HepG2 (cell line): ENCODE data around the gene HPCAL4. TPM values are rescaled to one million over a fixed set of nuclear protein-coding genes. Genes with fewer than 3 reads are reported as not detected.

Source experiments
- ATAC-seq: fragments of 200-7000 bp; cut with Tn5 transposase; 3 replicates; pipeline ENCODE4 v1.9.1; 2020; ENCODE audit warnings: mild to moderate bottlenecking, moderate library complexity
- BruUV-seq: library from RNA; stranded (reverse); fragments of 400-500 nt; replicated peaks from 2 replicates; lab custom pipeline; 2021; lab: Mats Ljungman, UMichigan
- CTCF ChIA-PET: fragments of 300-600 bp; formaldehyde crosslinking; extraction: SDS; loops from one replicate; lab custom pipeline; 2021; ENCODE audit warnings: low total read pairs, inconsistent platforms, low intra/inter-chr PET ratio; lab: Yijun Ruan, JAX
- POLR2A ChIA-PET: fragments of 350-600 bp; sonication (Branson Sonifier 250); formaldehyde crosslinking; loops from one replicate; lab custom pipeline; 2020; ENCODE audit warnings: antibody characterized with exemption, inconsistent platforms; lab: Yijun Ruan, JAX
- DNase-seq: peaks from one replicate; pipeline ENCODE4 v3.0.0-alpha.2; 2015; ENCODE audit warnings: low spot score
- FAIRE-seq: peaks from 3 replicates; lab custom pipeline; 2011; peaks lifted over from hg19 to GRCh38; lab: Jason Lieb, UNC
- H2AFZ ChIP-seq: one replicate; pipeline ENCODE4 v1.6.1; 2011; ENCODE audit warnings: low read length, inconsistent platforms
- H3K27ac ChIP-seq: fragments of 300-600 bp; 3 replicates; pipeline ENCODE4 v1.8.0; 2011; ENCODE audit warnings: mixed run types, mild to moderate bottlenecking, mixed read lengths, low read length, inconsistent platforms; ENCODE audit not compliant: insufficient read depth; ENCODE audit errors: extremely low read length
- H3K27me3 ChIP-seq, 2 experiments: fragments of 200-600 bp in 1 of 2; 2 replicates in 1 of 2; 3 replicates in 1 of 2; pipeline versions ENCODE4 v1.6.0 to v1.8.0; 2011; ENCODE audit warnings: low read length in 2 of 2, mild to moderate bottlenecking in 2 of 2, moderate library complexity in 2 of 2, inconsistent platforms in 1 of 2; ENCODE audit not compliant: insufficient read depth in 2 of 2, control insufficient read depth in 1 of 2
- H3K36me3 ChIP-seq, 2 experiments: fragments of 200-600 bp in 1 of 2; replicated peaks in 1 of 2; 2 replicates in 1 of 2; 3 replicates in 1 of 2; pipeline versions ENCODE4 v1.5.1 to v1.8.0; 2011; ENCODE audit warnings: low read length in 2 of 2, inconsistent platforms in 1 of 2; ENCODE audit not compliant: insufficient read depth in 2 of 2, control insufficient read depth in 1 of 2
- H3K4me1 ChIP-seq: 2 replicates; pipeline ENCODE4 v1.5.1; 2012; ENCODE audit warnings: low read length, inconsistent platforms; ENCODE audit not compliant: insufficient read depth
- H3K4me2 ChIP-seq: 2 replicates; pipeline ENCODE4 v1.6.0; 2011; ENCODE audit warnings: low read depth, low read length, inconsistent platforms
- H3K4me3 ChIP-seq, 3 experiments: fragments of 200-600 bp in 1 of 3; sonication (generic), shearing (Covaris generic) in 1 of 3; replicated peaks in 1 of 3; 2 replicates each; pipeline ENCODE4 v1.5.1; 2011 to 2016; ENCODE audit warnings: low read length in 3 of 3, inconsistent platforms in 2 of 3, low read depth in 2 of 3, mild to moderate bottlenecking in 2 of 3, control low read depth in 1 of 3, mixed read lengths in 1 of 3; ENCODE audit not compliant: insufficient read depth in 1 of 3
- H3K79me2 ChIP-seq: one replicate; pipeline ENCODE4 v1.6.1; 2011; ENCODE audit warnings: low read length, inconsistent platforms; ENCODE audit not compliant: insufficient read depth
- H3K9ac ChIP-seq: 2 replicates; pipeline ENCODE4 v1.6.0; 2011; ENCODE audit warnings: mild to moderate bottlenecking, low read depth, low read length, inconsistent platforms; ENCODE audit not compliant: insufficient read depth
- H3K9me3 ChIP-seq: 2 replicates; pipeline ENCODE4 v1.5.1; 2012; ENCODE audit warnings: mild to moderate bottlenecking, low read length
- H4K20me1 ChIP-seq: 2 replicates; pipeline ENCODE4 v1.6.0; 2011; ENCODE audit warnings: inconsistent platforms, mild to moderate bottlenecking, low read length, moderate library complexity; ENCODE audit not compliant: insufficient read depth
- ATF7-NPFF ChIP-seq: sonication (generic); formaldehyde crosslinking; IDR thresholded peaks from 2 replicates; pipeline ENCODE4 v1.8.1; 2023; ENCODE audit warnings: mild to moderate bottlenecking, low read depth, missing genetic modification reagents, moderate library complexity
- CAMTA2 ChIP-seq: sonication (generic); formaldehyde crosslinking; IDR thresholded peaks from 2 replicates; pipeline ENCODE4 v1.4.0; 2020; ENCODE audit warnings: mild to moderate bottlenecking, missing genetic modification reagents, borderline replicate concordance
- KMT2B ChIP-seq: IDR thresholded peaks from 2 replicates; pipeline ENCODE4 v1.6.1; 2016; ENCODE audit warnings: missing genetic modification reagents, missing compliant biosample characterization
- PAX8 ChIP-seq: sonication (generic); formaldehyde crosslinking; IDR thresholded peaks from 2 replicates; pipeline ENCODE4 v1.8.0; 2022; ENCODE audit warnings: mild to moderate bottlenecking, missing genetic modification reagents, borderline replicate concordance
- RARA ChIP-seq: IDR thresholded peaks from 2 replicates; pipeline ENCODE4 v1.6.1; 2016; ENCODE audit warnings: missing genetic modification reagents, missing compliant biosample characterization
- RFXANK ChIP-seq: IDR thresholded peaks from 2 replicates; pipeline ENCODE4 v1.6.1; 2016
- SP5 ChIP-seq: IDR thresholded peaks from 2 replicates; pipeline ENCODE4 v1.6.1; 2016; ENCODE audit warnings: low read depth, borderline replicate concordance
- TRIM24 ChIP-seq: sonication (generic); formaldehyde crosslinking; IDR thresholded peaks from 2 replicates; pipeline ENCODE4 v1.8.0; 2022; ENCODE audit warnings: mild to moderate bottlenecking, missing genetic modification reagents
- ZBTB3 ChIP-seq: sonication (generic); formaldehyde crosslinking; IDR thresholded peaks from 2 replicates; pipeline ENCODE4 v1.4.0; 2020; ENCODE audit warnings: low read depth, mild to moderate bottlenecking, moderate library complexity, missing genetic modification reagents, borderline replicate concordance
- ZC3H13 ChIP-seq: sonication (generic); formaldehyde crosslinking; IDR thresholded peaks from 2 replicates; pipeline ENCODE4 v1.8.1; 2023; ENCODE audit warnings: mild to moderate bottlenecking, missing genetic modification reagents, moderate library complexity
- ZMYM3 ChIP-seq: sonication (generic); formaldehyde crosslinking; IDR thresholded peaks from 2 replicates; pipeline ENCODE4 v1.5.1; 2020; ENCODE audit warnings: mild to moderate bottlenecking, missing genetic modification reagents
- ZNF253 ChIP-seq: sonication (generic); formaldehyde crosslinking; IDR thresholded peaks from 2 replicates; pipeline ENCODE4 v1.8.0; 2022; ENCODE audit warnings: mild to moderate bottlenecking, missing genetic modification reagents, borderline replicate concordance
- ZNF33A ChIP-seq: sonication (generic); formaldehyde crosslinking; IDR thresholded peaks from 2 replicates; pipeline ENCODE4 v1.5.1; 2020; ENCODE audit warnings: missing genetic modification reagents, mild to moderate bottlenecking, moderate library complexity, borderline replicate concordance
- ZNF33B ChIP-seq: sonication (generic); formaldehyde crosslinking; IDR thresholded peaks from 2 replicates; pipeline ENCODE4 v1.5.1; 2020; ENCODE audit warnings: mild to moderate bottlenecking, missing genetic modification reagents
- ZNF383 ChIP-seq: sonication (generic); formaldehyde crosslinking; IDR thresholded peaks from 2 replicates; pipeline ENCODE4 v1.4.0; 2020; ENCODE audit warnings: missing genetic modification reagents, mild to moderate bottlenecking, borderline replicate concordance
- ZNF484 ChIP-seq: sonication (generic); formaldehyde crosslinking; IDR thresholded peaks from 2 replicates; pipeline ENCODE4 v1.5.1; 2020; ENCODE audit warnings: mild to moderate bottlenecking, low read depth, missing genetic modification reagents, borderline replicate concordance
- ZNF781 ChIP-seq: sonication (generic); formaldehyde crosslinking; IDR thresholded peaks from 2 replicates; pipeline ENCODE4 v1.5.1; 2020; ENCODE audit warnings: borderline replicate concordance, mild to moderate bottlenecking, missing genetic modification reagents; ENCODE audit errors: not compliant biosample characterization
- ZNF878 ChIP-seq: sonication (generic); formaldehyde crosslinking; IDR thresholded peaks from 2 replicates; pipeline ENCODE4 v1.8.1; 2023; ENCODE audit warnings: mild to moderate bottlenecking, missing genetic modification reagents, moderate library complexity
- WGBS: methylation state at CpG from one replicate; pipeline ENCODE4 v1.1.6; 2017; ENCODE audit warnings: low lambda C conversion rate; 5-methylcytosine and 5-hydroxymethylcytosine counted together
- in situ Hi-C: cut with HindIII; loops from 2 replicates; pipeline ENCODE4 v1.10.0; 2017; ENCODE audit warnings: low pct_unique_long_range_greater_than_20kb; ENCODE audit not compliant: extremely low pct_ligation_motif_present
- intact Hi-C: fragments of 100-400 bp; cut with micrococcal nuclease; formaldehyde crosslinking; loops from one replicate; pipeline ENCODE4 v1.10.0; 2022; ENCODE audit not compliant: unreplicated experiment
- polyA plus RNA-seq, 8 experiments: library from polyadenylated mRNA; depleted of rRNA in 3 of 8; stranded (reverse) in 7 of 8; unstranded in 1 of 8; fragments of >200 nt; fragmentation: Illumina TruSeq in 4 of 8; extraction: Trizol in 4 of 8; gene quantifications; 2 replicates each; pipeline versions ENCODE4 v1.2.1 to v1.2.3, GENCODE V29; 2011 to 2016; ENCODE audit warnings: low read depth in 4 of 8, missing spikeins in 1 of 8, mixed read lengths in 1 of 8; ENCODE audit not compliant: insufficient read depth in 1 of 8
- total RNA-seq, 5 experiments: library from RNA; depleted of rRNA; stranded (reverse); fragments of >200 nt; fragmentation: Illumina TruSeq; extraction: Trizol; gene quantifications; 2 replicates each; pipeline ENCODE4 v1.2.3, GENCODE V29; 2016; ENCODE audit warnings: low read depth in 1 of 5
- TF ChIP-seq, protein P1 (sequence below): sonication (generic); formaldehyde crosslinking; IDR thresholded peaks from 2 replicates; pipeline ENCODE4 v1.4.0; 2020; ENCODE audit warnings: missing genetic modification reagents

Gene HPCAL4
- total and polyA plus RNA-seq, 2 of the 13 experiments (the other 11 are each of a cell fraction or from before 2014, with no cell fraction given) = not detected

DNA sequence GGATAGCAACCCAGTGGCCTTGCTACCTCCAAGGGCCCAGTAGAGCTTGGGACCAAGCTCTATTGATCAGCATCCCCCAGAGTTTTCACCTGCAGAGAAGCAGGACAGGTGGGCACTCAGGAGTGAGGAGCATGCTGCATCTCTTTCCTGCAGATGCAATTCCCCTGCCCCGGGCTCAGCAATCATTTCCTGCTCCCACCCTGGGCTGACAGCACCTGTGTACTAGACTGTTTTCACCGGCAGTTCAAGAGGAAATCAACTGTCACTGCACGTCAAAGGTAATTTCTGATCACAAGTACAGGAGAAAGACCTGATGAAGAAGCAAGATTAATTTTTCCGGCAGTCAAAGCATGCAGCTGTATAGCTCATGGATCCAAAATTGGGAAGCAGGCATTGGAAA lies 10.5 kb downstream of the HPCAL4 start:
- H3K9me3 ChIP-seq = no peaks in the 10 kb centered on the region
- H3K27ac ChIP-seq = no peak overlapping the region
- TF ChIP-seq CAMTA2 (CRISPR knock-in tag) (no peak), ZNF33B (CRISPR knock-in tag) (no peak), ZNF878 (CRISPR knock-in tag) (no peak), PAX8 (CRISPR knock-in tag) (no peak), ZNF383 (CRISPR knock-in tag) (no peak), RARA (no peak), SP5 (CRISPR knock-in tag) (no peak), ZNF253 (CRISPR knock-in tag) (no peak), ZNF484 (CRISPR knock-in tag) (no peak), KMT2B (no peak), ZMYM3 (CRISPR knock-in tag) (no peak), TRIM24 (no peak), ZC3H13 (CRISPR knock-in tag) (no peak), ZNF33A (CRISPR knock-in tag) (no peak), ATF7-NPFF (CRISPR knock-in tag) (no peak), ZNF781 (CRISPR knock-in tag) (no peak), RFXANK (CRISPR knock-in tag) (no peak), ZBTB3 (CRISPR knock-in tag) (no peak)
- TF ChIP-seq, protein P1, sequence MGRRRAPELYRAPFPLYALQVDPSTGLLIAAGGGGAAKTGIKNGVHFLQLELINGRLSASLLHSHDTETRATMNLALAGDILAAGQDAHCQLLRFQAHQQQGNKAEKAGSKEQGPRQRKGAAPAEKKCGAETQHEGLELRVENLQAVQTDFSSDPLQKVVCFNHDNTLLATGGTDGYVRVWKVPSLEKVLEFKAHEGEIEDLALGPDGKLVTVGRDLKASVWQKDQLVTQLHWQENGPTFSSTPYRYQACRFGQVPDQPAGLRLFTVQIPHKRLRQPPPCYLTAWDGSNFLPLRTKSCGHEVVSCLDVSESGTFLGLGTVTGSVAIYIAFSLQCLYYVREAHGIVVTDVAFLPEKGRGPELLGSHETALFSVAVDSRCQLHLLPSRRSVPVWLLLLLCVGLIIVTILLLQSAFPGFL = no peak
- TF ChIP-seq, all 625 proteins: peak for 0
- in situ Hi-C loops (no loop called here), intact Hi-C loops (no loop called here)
- H3K4me2 ChIP-seq = no peak overlapping the region
- no peak overlapping the region for H3K4me3 ChIP-seq
- CTCF ChIA-PET = no interaction called here
- FAIRE-seq (no peak), DNase-seq (no peak), ATAC-seq (no peak)
- POLR2A ChIA-PET = no interaction called here
- 0 out of 2 replicates have a peak, but pooled peaks cover 2% of the 10 kb centered on the region for H4K20me1 ChIP-seq
- BruUV-seq = no TSS peak
- 0% methylated on average over 4 of the region's 4 CpGs for WGBS
- no peaks in the 10 kb centered on the region for H3K79me2 ChIP-seq
- H3K9ac ChIP-seq = no peak overlapping the region
- H2AFZ ChIP-seq = no peak overlapping the region
- no peaks in the 10 kb centered on the region for H3K4me1 ChIP-seq
- H3K27me3 ChIP-seq = peaks cover 0 to 43% of the 10 kb centered on the region in 2 experiments; a peak in 4 of 5 replicates
- H3K36me3 ChIP-seq = no peaks in the 10 kb centered on the region
